ENCODE data around the gene RAB11FIP3. TPM values are rescaled to one million over a fixed set of nuclear protein-coding genes. Genes with fewer than 3 reads are reported as not detected.

Gene RAB11FIP3
- total RNA-seq, 1 experiment from 2014 or later: 37.5 TPM

DNA sequence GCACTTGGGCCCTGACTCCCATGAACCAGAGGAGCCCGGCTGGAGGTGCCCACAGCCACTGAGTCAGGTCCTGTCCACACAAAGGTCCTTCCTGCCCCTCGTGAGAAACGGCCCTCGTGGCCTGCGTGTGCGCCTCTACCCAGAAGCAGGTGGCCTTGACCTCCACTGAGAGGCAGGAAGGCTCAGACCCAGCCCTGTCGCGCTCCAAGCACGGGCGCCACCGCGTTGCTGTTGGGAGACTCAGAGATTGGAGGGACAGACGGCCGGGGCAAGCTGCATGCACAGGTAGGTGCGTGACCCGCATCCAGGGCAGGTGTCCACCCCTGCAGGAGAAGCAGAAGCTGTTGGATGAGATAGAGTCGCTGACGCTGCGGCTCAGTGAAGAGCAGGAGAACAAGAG is 94.0 kb downstream of the RAB11FIP3 start:
- H3K9me3 Mint-ChIP-seq (ENCODE audit: unreplicated experiment): no peaks in the 10 kb centered on the region
- no peaks in the 10 kb centered on the region for H3K27me3 Mint-ChIP-seq (ENCODE audit: insufficient read depth, unreplicated experiment)
- intact Hi-C loops (cut with micrococcal nuclease): no loop called here
- no peaks in the 10 kb centered on the region for H3K4me1 Mint-ChIP-seq (ENCODE audit: insufficient read depth, unreplicated experiment)
- H3K27ac Mint-ChIP-seq (ENCODE audit: low read depth, unreplicated experiment): no peak overlapping the region
- ChIA-PET CTCF (interaction anchor here (0.6 kb wide), 1 partner anchor 51 kb away, joined by 3 read pairs; no protein-coding TSS in a partner anchor), POLR2A (interaction anchor here (1.0 kb wide), 1 partner anchor 8 kb away, joined by 4 read pairs; the partner anchor contains the start of gene CAPN15)
- no peak overlapping the region for H3K4me3 Mint-ChIP-seq (ENCODE audit: unreplicated experiment)
- no TSS peak for BruUV-seq (replicated peaks)
- H3K36me3 Mint-ChIP-seq (ENCODE audit: insufficient read depth, unreplicated experiment): peaks cover 41% of the 10 kb centered on the region
- TF ChIP-seq CTCF (IDR thresholded peaks at IDR 0.05; ENCODE audit: unreplicated experiment): no peak
- DNase-seq (ENCODE audit: unreplicated experiment): no peak

GRCh38 chr16:519841-520687 is 94.6 kb downstream of the RAB11FIP3 start:
- Mint-ChIP-seq H3K36me3 (ENCODE audit: insufficient read depth, unreplicated experiment) (peaks cover 35% of the 10 kb centered on the region), H3K9me3 (ENCODE audit: unreplicated experiment) (no peaks in the 10 kb centered on the region), H3K27me3 (ENCODE audit: insufficient read depth, unreplicated experiment) (no peaks in the 10 kb centered on the region), H3K4me3 (ENCODE audit: unreplicated experiment) (no peak overlapping the region), H3K27ac (ENCODE audit: low read depth, unreplicated experiment) (no peak overlapping the region), H3K4me1 (ENCODE audit: insufficient read depth, unreplicated experiment) (no peaks in the 10 kb centered on the region)
- BruUV-seq (replicated peaks): TSS peak; percentile 27
- DNase-seq (ENCODE audit: unreplicated experiment): no peak
- ChIA-PET POLR2A (interaction anchor here (0.7 kb wide), 1 partner anchor 119 kb away, joined by 3 read pairs; no protein-coding TSS in a partner anchor), CTCF (interaction anchor here (0.6 to 1.3 kb wide), 3 partner anchors 14 to 102 kb away, joined by 3 to 4 read pairs (median 3); no protein-coding TSS in a partner anchor)
- no peak for TF ChIP-seq CTCF (IDR thresholded peaks at IDR 0.05; ENCODE audit: unreplicated experiment)
- intact Hi-C loops (cut with micrococcal nuclease): loop anchor here (10.0 kb wide), 1 partner anchor 95 kb away; the partner anchor contains the start of gene RAB11FIP3

DNA sequence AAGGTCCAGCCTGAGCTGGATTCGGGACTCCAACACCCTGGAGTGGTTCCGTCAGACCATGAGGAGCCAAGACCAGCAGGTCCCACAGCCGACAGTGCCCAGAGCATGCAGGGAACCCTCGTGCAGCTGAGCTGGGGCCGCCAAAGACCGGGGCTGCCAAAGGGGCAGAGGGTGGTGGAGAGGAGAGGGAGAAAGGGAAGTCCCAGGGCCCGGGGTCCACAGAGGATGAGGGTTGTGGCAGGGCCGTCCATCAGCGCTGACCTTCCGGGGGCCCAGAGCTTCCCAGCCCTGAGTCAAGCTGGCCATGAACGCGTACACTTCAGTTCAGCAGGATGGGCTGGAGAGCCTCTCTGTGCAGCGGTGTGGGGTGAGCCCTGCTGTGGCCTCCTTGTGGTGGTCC is 95.4 kb downstream of the RAB11FIP3 start:
- no TSS peak for BruUV-seq (replicated peaks)
- no peaks in the 10 kb centered on the region for H3K9me3 Mint-ChIP-seq (ENCODE audit: unreplicated experiment)
- intact Hi-C loops (cut with micrococcal nuclease): loop anchor here (10.0 kb wide), 1 partner anchor 96 kb away; the partner anchor contains the start of gene RAB11FIP3
- DNase-seq (ENCODE audit: unreplicated experiment): no peak
- peaks cover 35% of the 10 kb centered on the region for H3K36me3 Mint-ChIP-seq (ENCODE audit: insufficient read depth, unreplicated experiment)
- peaks cover 7% of the 10 kb centered on the region for H3K4me1 Mint-ChIP-seq (ENCODE audit: insufficient read depth, unreplicated experiment)
- no peak for TF ChIP-seq CTCF (IDR thresholded peaks at IDR 0.05; ENCODE audit: unreplicated experiment)
- POLR2A ChIA-PET: no interaction called here
- H3K4me3 Mint-ChIP-seq (ENCODE audit: unreplicated experiment): no peak overlapping the region
- H3K27ac Mint-ChIP-seq (ENCODE audit: low read depth, unreplicated experiment): no peak overlapping the region
- CTCF ChIA-PET: interaction anchor here (0.7 to 1.3 kb wide), 2 partner anchors 15 to 101 kb away, joined by 3 to 4 read pairs; no protein-coding TSS in a partner anchor
- H3K27me3 Mint-ChIP-seq (ENCODE audit: insufficient read depth, unreplicated experiment): no peaks in the 10 kb centered on the region

All from MCF 10A (cell line).